HG02970 (cell line): ENCODE results near the gene METTL27.
"Not testable (repeated sequence)": the region's sequence is repeated elsewhere in the genome, so short reads cannot be mapped to it uniquely, and the experiment has no call there.

ENCODE experiments used
- ATAC-seq: cut with Tn5 transposase; IDR thresholded peaks from one replicate; pipeline ENCODE4 v1.9.1; 2021; ENCODE audit warnings: mild to moderate bottlenecking, moderate library complexity, moderate number of reproducible peaks; ENCODE audit not compliant: unreplicated experiment, low FRiP score

The METTL27 gene

DNA sequence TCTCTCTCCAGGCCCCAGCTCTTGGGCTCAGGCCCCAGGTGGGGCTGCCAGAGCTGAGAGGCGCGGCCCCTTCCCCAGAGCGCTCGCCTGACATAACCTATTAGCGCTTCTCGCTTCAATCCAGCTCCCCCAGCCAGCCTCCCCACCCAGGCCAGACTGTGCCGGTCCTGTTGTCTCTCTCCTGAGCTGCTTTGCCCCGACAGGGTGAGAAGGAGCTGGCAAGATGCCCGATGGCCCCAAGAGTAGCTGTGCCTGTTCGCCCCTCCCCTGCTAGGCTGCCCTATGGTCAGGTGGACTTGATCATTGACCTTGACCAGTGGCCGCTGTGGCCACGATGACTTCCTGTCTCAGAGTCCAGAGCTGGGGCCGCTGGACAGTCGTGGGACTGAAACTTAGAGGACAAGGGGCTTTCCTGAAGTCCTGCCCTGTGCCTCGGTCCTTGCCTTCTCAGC, 27.8 kb upstream of the METTL27 start:
- no peak for ATAC-seq

DNA sequence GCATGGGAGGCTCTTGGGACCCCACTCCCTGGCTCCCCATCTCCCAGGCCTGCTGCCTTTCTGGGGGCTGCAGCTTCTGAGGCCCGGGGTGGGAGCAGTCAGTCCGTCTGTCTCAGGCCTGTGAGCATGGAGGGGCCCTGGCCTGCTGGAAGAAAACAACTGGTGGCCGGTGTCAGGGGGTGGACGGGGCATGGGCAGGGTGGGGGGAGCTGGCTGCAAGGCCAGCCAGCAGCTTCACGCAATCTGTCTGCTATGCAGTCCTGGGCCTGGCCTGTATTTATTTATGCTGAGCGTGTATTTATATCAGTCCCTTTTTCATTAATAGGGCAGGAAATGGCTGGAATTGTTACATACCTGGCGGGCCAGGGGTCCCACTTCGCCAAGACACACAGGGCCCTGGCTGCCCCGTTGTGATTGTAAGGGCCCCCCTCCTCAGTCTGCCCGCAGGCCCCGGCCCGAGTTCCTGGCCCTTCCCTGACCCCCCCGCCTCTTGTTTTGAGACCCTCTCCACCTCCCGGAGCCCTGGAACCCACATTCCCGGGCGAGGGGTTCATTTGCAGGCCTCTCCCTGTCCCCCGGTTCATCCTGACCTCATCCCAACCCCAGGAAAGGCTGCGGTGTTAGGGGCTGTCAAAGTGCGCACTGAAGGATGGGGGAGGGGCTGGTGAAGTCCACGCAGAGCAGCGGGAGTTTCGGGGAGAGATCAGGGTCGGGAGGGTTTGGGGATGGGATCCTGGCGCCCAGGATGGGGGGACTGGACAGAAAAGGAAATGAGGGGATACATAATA, 26.9 kb upstream of the METTL27 start:
- ATAC-seq: no peak

DNA sequence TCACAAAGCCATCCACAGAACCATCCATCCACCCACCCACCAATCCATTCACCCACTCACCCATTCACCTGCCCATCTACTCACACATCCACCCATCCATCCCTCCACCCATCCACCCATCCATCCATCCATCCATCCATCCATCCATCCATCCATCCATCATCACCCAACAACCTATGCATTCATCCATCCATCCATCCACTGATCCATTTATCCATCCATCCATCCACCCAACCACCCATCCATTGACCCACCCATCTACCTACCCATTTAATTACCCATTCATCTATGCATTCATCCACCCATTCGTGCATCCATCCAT, 24.1 kb upstream of the METTL27 start:
- ATAC-seq: no peak

DNA sequence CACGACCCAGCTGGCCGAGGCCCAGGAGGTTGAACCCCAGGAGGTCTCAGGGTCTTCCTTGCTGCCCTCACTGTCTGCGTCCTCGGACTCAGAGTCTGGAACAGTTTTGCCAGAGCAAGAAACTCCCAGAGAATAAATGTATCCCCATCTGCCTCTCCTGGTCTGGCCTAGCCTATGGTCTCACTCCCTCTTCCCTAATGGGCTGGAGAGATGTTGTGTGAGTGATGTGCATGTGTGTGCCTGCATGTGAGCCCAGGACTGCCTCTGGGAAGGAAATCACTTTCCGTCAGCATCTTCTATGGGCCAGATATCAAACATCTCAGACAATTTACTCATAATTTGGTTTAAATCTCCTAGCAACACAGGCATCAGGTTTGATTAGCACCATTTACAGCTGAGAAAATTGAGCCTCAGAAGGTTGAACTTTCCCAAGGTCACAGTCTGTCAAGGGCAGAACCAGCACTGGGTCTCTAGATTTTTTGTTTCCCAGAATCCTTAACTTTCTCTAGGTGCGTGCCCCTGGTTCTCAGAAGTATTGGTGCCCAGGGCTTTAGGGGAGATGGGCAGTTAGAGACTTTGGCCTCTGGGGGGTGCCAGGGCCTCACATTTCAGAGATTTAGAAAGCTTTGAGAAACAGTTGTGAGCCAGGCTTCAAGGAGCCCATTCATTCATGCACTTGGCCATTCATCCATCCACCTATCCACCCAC, 23.6 kb upstream of the METTL27 start:
- no peak for ATAC-seq

DNA sequence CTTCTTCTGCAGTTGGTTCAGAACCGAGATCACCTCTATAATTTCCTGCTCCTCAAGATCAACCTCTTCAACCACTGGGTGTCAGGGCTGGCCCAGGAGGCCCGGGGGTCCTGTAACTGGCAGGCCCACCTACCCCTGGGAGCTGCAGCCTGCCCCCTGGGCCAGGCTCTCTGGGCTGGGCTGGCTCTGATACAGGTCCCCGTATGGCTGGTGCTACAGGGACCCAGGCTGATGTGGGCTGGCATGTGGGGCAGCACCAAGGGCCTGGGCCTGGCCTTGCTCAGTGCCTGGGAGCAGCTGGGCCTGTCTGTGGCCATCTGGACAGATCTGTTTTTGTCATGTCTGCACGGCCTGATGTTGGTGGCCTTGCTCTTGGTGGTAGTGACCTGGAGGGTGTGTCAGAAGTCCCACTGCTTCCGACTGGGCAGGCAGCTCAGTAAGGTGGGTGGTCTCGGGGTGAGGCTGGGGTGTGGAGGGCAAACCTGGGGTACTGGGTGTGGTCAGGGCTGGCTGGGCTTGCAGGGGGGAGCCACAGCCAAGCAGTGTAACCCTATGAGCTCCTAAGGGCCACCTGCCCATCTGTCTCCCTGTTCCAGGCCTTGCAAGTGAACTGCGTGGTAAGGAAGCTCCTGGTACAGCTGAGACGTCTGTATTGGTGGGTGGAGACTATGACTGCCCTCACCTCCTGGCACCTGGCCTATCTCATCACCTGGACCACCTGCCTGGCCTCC, 22.8 kb upstream of the METTL27 start:
- no peak for ATAC-seq

DNA sequence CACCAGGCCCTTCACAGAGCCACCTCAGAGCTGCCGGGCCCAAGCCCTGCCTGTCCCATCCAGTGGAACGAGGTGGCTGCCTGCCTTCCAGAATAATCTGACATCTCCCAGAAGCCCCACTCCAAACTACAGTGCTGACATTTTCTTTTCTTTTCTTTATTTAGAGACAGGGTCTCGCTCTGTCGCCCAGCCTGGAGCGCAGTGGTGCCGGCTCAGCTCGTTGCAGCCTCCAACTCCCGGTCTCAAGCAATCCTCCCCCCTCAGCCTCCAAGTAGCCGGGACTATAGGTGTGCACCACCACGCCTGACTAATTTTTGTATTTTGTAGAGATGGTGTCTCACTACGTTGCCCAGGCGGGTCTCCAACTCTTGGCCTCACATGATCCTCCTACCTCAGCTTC, 19.0 kb upstream of the METTL27 start:
- ATAC-seq: no peak

DNA sequence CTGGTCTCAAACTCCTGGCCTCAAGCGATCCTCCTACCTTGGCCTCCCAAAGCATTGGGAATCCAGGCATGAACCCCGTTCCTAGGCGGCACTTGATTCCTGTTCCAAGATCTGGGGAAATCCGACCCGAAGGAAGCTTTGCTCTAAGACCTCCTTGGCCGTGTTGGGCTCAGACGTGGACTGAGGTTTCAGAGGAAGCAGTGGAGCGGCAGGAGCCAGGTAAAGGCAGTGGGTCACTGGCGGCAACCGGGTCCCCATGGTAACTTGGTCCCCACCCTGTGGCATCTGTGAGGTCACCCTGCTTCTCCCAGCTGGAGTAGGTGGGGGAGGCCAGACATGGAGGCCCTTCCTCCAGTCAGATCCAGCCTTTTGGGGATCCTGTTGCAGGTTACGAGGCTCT, 18.5 kb upstream of the METTL27 start, which contains the start of gene TMEM270:
TMEM270 (plus strand) TSS at position 301 of the 400 bp plus-strand sequence; CDS start at position 337, 36 bp downstream.
- ATAC-seq: no peak

DNA sequence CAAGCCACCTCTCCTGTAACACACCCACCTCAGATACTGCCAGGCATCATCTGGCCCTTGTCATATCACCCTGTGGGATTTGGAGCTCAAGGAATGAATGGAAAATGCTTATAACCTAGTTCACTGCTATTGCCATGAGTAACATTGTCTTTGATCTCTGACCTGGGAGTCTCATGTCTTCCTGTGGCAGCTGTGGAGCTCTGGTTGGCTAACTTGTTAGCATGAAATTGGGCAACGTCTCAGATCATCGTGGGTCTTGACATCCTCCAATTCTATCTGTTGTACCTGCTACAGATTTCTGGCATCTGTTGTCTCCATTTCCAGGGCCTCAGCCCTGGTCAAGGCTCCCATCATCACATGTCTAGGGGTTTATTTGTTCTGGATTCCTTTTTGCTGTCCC, 16.5 kb upstream of the METTL27 start:
- no peak for ATAC-seq

DNA sequence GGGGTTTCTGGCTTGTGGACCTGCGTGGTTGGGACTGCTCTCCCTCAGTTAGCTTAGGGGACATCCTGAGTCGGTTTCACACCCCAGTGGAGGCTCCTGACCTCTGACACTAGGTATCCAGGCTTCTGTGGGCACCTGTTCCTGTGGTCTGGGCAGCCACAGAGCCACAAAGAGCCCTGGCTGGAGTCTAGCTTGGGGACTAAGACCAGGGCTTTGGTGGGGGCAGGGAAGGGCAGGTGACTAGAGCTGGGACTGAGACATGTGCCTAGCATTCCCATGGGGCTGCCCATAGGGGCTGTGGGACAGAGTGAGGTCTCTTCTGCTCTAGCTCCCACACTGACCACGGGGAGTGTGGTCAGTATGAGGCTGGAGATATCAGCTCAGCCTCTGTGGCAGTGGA, 14.6 kb upstream of the METTL27 start:
- no peak for ATAC-seq

DNA sequence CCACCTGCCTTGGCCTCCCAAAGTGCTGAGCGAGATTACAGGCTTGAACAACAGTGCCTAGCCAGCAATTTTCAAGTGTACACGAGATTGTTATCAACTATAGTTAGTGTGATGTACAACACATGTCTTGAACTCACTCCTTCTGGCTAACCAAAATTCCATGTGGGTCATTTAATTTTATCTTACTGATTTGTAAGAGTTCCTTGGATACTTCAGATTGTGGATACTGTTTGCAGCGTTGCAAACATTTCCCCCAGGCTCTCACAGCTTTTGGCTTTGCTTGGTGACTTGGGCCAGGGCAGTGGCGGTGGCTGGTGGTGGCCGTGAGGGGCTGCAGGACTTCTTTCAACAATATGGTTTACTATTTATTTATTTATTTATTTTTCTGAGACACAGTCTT, 10.2 kb upstream of the METTL27 start:
- no peak for ATAC-seq

DNA sequence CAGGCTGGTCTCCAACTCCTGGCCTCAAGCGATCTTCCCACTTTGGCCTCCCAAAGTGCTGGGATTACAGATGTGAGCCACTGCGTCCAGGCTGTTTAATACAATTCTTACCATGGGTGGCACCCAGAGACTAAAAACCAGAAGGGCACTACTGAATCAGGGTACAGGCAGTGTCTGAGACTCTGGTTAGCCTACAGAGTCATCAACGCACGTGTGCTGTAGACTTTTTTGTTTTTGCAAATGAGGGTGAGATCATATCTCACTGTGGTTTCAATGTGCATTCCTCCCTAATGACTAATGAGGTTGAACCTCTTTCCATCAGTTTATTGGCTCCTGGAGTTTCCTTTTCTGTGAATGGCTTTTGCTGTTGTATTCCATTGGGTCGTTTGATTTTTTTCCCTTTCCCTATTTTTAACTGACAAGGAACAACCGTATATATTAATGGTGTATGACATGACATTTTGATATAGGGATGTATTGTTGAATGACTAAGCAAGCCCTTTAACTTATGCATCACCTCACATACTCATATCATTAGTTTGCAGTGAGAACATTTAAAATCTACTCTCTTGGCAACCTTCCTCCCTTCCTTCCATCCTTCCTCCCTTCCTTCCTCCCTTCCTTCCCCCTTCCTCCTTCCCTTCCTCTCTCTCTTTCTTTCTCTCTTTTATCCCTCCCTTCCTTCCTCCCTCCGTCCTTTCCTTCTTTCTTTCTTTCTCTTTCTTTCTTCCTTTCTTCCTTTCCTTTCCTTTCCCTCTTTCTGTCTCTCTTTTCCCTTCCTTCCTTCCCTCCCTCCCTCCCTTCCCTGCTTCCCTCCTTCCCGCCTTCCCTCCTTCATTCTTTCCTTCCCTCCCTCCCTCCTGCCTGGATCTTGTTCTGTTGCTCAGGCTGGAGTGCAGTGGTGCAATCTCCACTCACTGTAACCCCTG, 9.4 kb upstream of the METTL27 start:
- ATAC-seq: peak; percentile 59

DNA sequence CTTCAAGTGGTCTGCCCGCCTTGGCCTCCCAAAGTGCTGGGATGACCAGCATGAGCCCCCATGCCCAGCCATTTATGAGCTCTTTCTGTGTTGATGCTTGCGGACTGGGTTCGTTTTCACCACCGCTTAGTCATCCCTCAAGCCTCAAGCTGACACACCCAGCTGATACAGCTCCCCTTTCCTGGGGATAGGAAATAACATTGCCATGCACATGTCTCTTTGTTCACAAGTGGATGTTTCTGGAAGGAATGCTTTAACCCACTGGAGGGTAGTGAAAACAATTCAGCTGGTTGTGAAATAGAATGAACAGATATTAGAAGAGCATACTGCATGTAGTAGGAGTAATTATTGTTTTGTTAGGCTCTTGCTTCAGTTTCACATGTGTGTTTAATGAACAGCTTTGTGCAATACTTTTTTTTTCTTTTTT, 8.5 kb upstream of the METTL27 start:
- no peak for ATAC-seq

DNA sequence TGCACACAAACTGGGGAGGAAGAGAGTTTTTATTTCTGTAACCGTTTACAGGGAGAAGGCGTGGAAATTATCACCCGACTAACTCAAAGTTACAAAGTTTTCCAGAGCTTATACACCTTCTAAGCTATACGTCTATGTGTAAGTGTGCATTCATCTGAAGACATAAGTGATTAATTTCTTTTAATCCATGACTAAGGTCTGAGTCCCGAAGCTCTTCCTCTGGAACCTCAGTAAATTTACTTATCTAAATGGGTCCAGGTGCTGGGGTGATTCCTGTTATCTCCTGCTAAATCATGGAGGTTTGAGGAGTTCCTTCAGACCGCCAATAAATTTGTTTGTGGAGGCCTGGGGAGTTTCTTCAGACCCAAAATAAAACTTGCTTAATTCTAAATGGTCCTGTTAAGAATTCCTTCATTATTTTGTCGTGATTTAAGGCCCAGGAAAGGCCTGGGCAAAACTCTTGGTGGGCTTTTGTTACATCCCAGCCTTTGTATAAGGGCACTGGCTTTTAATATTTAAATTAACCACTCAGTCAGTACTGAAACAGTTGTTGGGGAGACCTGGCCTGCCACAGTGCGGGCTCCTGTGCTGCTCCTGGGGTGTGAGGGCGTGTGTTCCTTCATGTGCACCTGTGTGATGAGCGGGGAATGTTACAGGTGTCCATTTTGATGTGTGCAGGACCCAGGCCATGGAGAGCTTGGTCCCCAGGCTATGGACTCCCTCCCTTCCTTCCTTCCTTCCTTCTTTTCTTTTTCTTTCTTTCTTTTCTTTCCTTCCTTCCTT, 5.8 kb upstream of the METTL27 start:
- ATAC-seq: no peak

DNA sequence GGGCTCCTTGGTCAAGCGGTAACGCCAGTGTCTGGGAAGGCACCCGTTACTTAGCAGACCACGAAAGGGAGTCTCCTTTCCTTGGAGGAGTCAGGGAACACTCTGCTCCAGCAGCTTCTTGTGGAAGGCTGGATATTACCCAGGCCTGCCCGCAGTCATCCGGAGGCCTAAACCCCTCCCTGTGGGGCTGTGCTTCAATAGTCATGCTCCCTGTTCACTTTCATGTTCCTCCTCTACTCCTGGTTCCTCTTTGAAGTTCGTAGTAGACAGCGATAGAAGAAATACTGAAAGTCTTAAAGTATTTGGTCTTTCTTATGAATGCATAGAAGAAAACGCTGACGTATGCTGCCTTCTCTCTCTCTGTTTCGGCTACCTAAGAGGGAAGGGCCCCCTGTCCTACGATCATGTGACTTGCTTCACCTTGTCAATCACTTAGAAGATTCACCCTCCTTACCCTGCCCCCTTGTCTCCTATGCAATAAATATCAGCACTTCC, 3.4 kb upstream of the METTL27 start:
- not testable (repeated sequence) for ATAC-seq

DNA sequence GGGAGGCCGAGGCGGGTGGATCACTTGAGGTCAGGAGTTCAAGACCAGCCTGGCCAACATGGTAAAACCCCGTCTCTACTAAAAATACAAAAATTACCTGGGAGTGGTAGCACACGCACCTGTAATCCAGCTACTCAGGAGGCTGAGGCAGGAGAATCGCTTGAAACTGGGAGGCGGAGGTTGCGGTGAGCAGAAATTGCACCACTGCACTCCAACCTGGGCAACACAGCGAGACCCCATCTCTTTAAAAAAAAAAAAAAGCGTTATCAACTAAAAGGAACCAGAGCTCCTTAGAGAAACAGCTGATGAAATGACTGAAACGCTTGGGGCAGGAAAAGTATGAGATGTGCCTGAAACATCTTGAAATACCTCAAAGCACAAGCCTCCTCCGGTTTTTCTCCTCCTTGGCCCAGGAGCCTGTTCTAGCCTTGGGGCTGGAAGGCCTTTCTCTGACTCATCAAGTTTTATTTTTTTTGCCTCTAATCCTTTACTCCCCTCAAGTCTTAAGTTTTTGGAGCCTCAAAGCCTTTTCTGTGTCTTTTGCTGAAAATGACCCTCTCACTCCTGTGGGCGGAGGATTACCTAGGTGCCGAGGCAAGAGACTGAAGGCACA, 2.6 kb upstream of the METTL27 start:
- no peak for ATAC-seq

DNA sequence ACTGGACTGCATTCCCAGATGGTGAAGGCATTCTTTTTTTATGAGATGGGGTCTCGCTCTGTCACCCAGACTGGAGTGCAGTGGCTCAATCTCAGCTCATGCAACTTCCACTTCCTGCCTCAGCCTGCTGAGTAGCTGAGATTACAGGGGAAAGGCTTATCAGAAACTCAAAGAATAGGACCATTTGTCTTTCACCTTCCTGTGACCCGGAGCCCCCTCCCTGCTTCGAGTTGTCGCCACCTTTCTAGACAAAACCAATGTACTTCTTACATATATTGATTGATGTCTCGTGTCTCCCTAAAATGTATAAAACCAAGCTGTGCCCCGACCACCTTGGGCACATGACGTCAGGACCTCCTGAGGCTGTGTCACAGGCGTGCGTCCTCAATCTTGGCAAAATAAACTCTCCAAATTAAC, 1.8 kb upstream of the METTL27 start:
- no peak for ATAC-seq

DNA sequence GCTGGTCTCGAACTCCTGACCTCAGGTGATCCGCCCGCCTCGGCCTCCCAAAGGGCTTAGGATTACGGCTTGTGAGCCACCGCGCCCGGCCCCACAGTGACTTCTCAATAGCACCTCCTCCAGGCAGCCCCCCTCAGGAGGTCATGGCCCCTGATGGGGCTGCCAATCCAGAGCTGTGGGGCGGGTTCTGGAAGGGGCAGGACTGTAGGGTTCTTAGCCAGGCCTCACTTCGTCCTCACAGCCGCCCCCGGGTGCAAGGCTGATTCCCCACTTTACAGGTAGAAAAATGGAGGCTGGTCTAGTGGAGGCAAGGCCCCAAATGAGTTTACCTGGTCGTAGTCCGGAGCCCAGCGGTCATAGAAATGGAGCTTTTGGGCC, 638 bp downstream of the METTL27 start:
- no peak for ATAC-seq

DNA sequence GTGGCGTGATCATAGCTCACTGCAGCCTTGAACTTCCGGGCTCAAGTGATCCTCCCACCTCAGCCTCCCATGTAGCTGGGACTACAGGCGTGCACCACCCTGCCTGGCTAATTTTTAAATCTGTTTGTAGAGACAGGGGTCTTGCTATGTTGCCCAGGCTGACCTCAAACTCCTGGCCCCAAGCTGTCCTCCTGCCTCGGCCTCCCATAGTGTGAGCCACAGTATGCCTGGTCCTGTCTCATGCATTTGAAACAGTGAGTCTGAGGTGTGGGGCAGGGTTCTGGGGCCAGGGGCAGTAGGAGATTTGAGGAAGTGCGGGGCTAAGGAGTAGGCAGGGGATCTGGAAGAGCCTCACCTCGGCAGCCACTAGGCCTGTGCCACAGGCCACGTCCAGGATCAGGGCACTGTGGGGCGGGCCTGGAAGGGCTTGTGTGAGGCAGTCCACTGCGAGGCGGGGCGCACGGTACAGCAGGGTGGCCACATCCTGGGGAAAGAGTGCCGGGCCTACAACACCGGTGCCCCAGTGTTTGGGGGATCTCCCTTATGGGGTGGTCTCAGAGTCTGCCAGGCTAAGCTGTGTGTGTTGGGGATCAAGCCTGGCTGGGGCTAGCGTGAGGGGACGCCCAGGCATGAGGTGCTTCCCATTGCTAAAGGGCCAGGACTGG, 1.5 kb downstream of the METTL27 start:
- ATAC-seq: no peak
